WTC11 (cell line): ENCODE measurements around the gene UCP1. TPM values are rescaled to one million over a fixed set of nuclear protein-coding genes. Genes with fewer than 3 reads are reported as not detected.

Source experiments
- ATF3 ChIP-seq: sonication (generic); formaldehyde crosslinking; conservative IDR thresholded peaks from 2 replicates; pipeline ENCODE4 v1.8.1; 2022; ENCODE audit warnings: mild to moderate bottlenecking, missing genetic modification reagents
- ATF6 ChIP-seq: sonication (generic); formaldehyde crosslinking; IDR thresholded peaks from 2 replicates; pipeline ENCODE4 v1.8.1; 2023; ENCODE audit warnings: mild to moderate bottlenecking, missing genetic modification reagents
- CTCF ChIP-seq: fragments of 200-600 bp; IDR thresholded peaks from 2 replicates; pipeline ENCODE4 v1.8.0; 2022; ENCODE audit warnings: antibody characterized with exemption
- E2F1 ChIP-seq: sonication (generic); formaldehyde crosslinking; IDR thresholded peaks from 2 replicates; pipeline ENCODE4 v1.8.0; 2022; ENCODE audit warnings: mild to moderate bottlenecking, missing genetic modification reagents
- E2F4 ChIP-seq: sonication (generic); formaldehyde crosslinking; IDR thresholded peaks from 2 replicates; pipeline ENCODE4 v1.8.1; 2022; ENCODE audit warnings: low read depth, mild to moderate bottlenecking, moderate library complexity, missing genetic modification reagents, borderline replicate concordance
- GABPB1 ChIP-seq: sonication (generic); formaldehyde crosslinking; IDR thresholded peaks from 2 replicates; pipeline ENCODE4 v1.8.1; 2023; ENCODE audit warnings: mild to moderate bottlenecking, missing genetic modification reagents
- GTF2I ChIP-seq: fragments of 250-450 bp; sonication (Bioruptor Pico); conservative IDR thresholded peaks from 2 replicates; pipeline ENCODE4 v1.4.0; 2021; ENCODE audit warnings: mild to moderate bottlenecking
- MYBL2 ChIP-seq: sonication (generic); formaldehyde crosslinking; IDR thresholded peaks from 2 replicates; pipeline ENCODE4 v1.8.1; 2023; ENCODE audit warnings: mild to moderate bottlenecking, moderate library complexity, missing genetic modification reagents
- NFYB ChIP-seq: sonication (generic); formaldehyde crosslinking; conservative IDR thresholded peaks from 2 replicates; pipeline ENCODE4 v1.8.0; 2022; ENCODE audit warnings: low read depth, missing genetic modification reagents
- NR1H2 ChIP-seq: sonication (generic); formaldehyde crosslinking; IDR thresholded peaks from 2 replicates; pipeline ENCODE4 v1.9.0; 2021; ENCODE audit warnings: mild to moderate bottlenecking, moderate library complexity, missing genetic modification reagents
- OVOL2 ChIP-seq: fragments of 250-450 bp; sonication (Bioruptor Pico); IDR thresholded peaks from 2 replicates; pipeline ENCODE4 v1.9.0; 2021; ENCODE audit warnings: mild to moderate bottlenecking, borderline replicate concordance
- SOX15 ChIP-seq: fragments of 250-450 bp; sonication (Bioruptor Pico); IDR thresholded peaks from 2 replicates; pipeline ENCODE4 v1.9.0; 2021; ENCODE audit warnings: mild to moderate bottlenecking
- STAT6 ChIP-seq: sonication (generic); formaldehyde crosslinking; conservative IDR thresholded peaks from 2 replicates; pipeline ENCODE4 v1.8.1; 2023; ENCODE audit warnings: mild to moderate bottlenecking, low read depth, missing genetic modification reagents, moderate library complexity
- TEAD4 ChIP-seq: sonication (generic); formaldehyde crosslinking; IDR thresholded peaks from 2 replicates; pipeline ENCODE4 v1.8.0; 2022; ENCODE audit warnings: mild to moderate bottlenecking, missing genetic modification reagents
- TP53 ChIP-seq: sonication (generic); formaldehyde crosslinking; IDR thresholded peaks from 2 replicates; pipeline ENCODE4 v1.8.1; 2023; ENCODE audit warnings: mild to moderate bottlenecking, missing genetic modification reagents
- USF1 ChIP-seq: sonication (generic); formaldehyde crosslinking; IDR thresholded peaks from 2 replicates; pipeline ENCODE4 v1.8.0; 2022; ENCODE audit warnings: mild to moderate bottlenecking, missing genetic modification reagents
- ZBTB21 ChIP-seq: sonication (generic); formaldehyde crosslinking; IDR thresholded peaks from 2 replicates; pipeline ENCODE4 v1.8.1; 2023; ENCODE audit warnings: mild to moderate bottlenecking, missing genetic modification reagents, borderline replicate concordance
- ZBTB43 ChIP-seq: sonication (generic); formaldehyde crosslinking; IDR thresholded peaks from 2 replicates; pipeline ENCODE4 v1.8.1; 2023; ENCODE audit warnings: mild to moderate bottlenecking, missing genetic modification reagents
- ZNF121 ChIP-seq: sonication (generic); formaldehyde crosslinking; IDR thresholded peaks from 2 replicates; pipeline ENCODE4 v1.8.0; 2023; ENCODE audit warnings: missing genetic modification reagents
- ZNF219 ChIP-seq: sonication (generic); formaldehyde crosslinking; IDR thresholded peaks from 2 replicates; pipeline ENCODE4 v1.8.0; 2023; ENCODE audit warnings: missing genetic modification reagents, mild to moderate bottlenecking, borderline replicate concordance
- ZNF232 ChIP-seq: sonication (generic); formaldehyde crosslinking; IDR thresholded peaks from 2 replicates; pipeline ENCODE4 v1.8.0; 2022; ENCODE audit warnings: mild to moderate bottlenecking, missing genetic modification reagents
- ZNF263 ChIP-seq: sonication (generic); formaldehyde crosslinking; IDR thresholded peaks from 2 replicates; pipeline ENCODE4 v1.8.1; 2022; ENCODE audit warnings: low read depth, mild to moderate bottlenecking, moderate library complexity, missing genetic modification reagents
- ZNF281 ChIP-seq: sonication (generic); formaldehyde crosslinking; IDR thresholded peaks from 2 replicates; pipeline ENCODE4 v1.8.0; 2023; ENCODE audit warnings: mild to moderate bottlenecking, missing genetic modification reagents
- ZNF396 ChIP-seq: fragments of 250-450 bp; sonication (Bioruptor Pico); IDR thresholded peaks from 2 replicates; pipeline ENCODE4 v1.8.0; 2021; ENCODE audit warnings: mild to moderate bottlenecking, moderate library complexity, borderline replicate concordance
- total RNA-seq: library from RNA; stranded (reverse); gene quantifications from 3 replicates; pipeline ENCODE4 v1.2.3, GENCODE V29; 2021

UCP1 gene
- total RNA-seq, 1 experiment from 2014 or later: 0.15 TPM

GRCh38 chr4:140523857-140524742 is 44.7 kb downstream of the UCP1 start, which contains the start of gene ELMOD2 (continued):
- TF ChIP-seq ZNF396 (CRISPR knock-in tag) (no peak), ZNF121 (CRISPR knock-in tag) (no peak), SOX15 (CRISPR knock-in tag) (no peak), NFYB (peak; percentile 71), TEAD4 (CRISPR knock-in tag) (no peak), STAT6 (CRISPR knock-in tag) (no peak), CTCF (peak; percentile 81), ZNF263 (CRISPR knock-in tag) (no peak), E2F1 (no peak), MYBL2 (CRISPR knock-in tag) (no peak), OVOL2 (CRISPR knock-in tag) (no peak), GABPB1 (CRISPR knock-in tag) (peak; percentile 57; the same call in 1 of the 2 replicates), ZNF281 (no peak), ATF6 (no peak), ZNF232 (CRISPR knock-in tag) (peak; percentile 77; the same call in 1 of the 2 replicates), NR1H2 (CRISPR knock-in tag) (no peak), GTF2I (CRISPR knock-in tag) (no peak), ATF3 (CRISPR knock-in tag) (no peak), ZNF219 (CRISPR knock-in tag) (no peak), ZBTB43 (CRISPR knock-in tag) (0 out of 2 replicates have a peak, but pooled peaks have one; percentile 17), USF1 (CRISPR knock-in tag) (no peak), TP53 (CRISPR knock-in tag) (no peak), E2F4 (no peak), ZBTB21 (CRISPR knock-in tag) (0 out of 2 replicates have a peak, but pooled peaks have one; percentile 9)
